ENCODE results near the gene DNAJB2.

Gene DNAJB2

DNA sequence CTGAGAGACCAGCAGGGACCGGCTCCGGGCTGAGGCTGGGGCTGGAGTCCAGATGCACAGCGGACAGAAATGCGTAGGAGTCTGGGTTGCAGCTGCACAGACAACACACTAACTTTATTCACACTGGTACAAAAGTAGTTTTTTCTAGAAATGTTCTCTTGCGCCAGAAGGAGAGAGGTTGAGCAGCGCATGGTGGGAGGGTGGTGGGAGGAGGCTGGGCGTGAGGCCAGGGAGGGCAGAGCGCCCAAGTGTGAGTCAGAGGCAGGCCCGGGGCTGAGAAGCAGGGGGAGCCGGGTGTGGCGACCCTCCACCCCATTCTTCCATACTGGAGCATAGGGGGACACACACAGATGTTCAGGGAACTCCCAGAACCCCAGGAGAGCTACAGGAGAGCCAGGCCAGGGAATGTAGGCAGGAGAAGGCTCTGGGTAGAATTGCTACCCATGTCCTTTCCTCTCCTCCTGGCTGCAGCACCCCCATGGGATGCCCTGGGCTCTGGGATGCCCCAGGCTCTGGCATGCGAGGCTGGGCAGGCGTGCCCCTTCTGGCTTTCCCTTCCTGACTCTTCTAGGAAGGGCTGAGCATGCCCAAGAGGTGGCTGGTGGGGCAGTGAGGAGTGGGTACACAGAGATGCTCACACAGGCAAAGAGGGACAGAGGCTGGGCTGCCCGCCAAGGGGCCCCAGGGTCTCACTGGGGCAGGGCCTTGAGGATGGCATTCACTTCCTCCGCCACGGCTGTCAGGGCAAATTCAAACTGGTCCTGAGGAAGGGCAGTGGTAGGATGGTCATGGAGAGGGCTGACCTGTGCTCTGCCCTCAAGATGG is 10.6 kb downstream of the DNAJB2 start:
- DNase-seq (ENCODE audit: low read depth), result peak; percentile 82
- H3K4me3 ChIP-seq (ENCODE audit: low read length), result no peak overlapping the region
- TF ChIP-seq, protein P1, sequence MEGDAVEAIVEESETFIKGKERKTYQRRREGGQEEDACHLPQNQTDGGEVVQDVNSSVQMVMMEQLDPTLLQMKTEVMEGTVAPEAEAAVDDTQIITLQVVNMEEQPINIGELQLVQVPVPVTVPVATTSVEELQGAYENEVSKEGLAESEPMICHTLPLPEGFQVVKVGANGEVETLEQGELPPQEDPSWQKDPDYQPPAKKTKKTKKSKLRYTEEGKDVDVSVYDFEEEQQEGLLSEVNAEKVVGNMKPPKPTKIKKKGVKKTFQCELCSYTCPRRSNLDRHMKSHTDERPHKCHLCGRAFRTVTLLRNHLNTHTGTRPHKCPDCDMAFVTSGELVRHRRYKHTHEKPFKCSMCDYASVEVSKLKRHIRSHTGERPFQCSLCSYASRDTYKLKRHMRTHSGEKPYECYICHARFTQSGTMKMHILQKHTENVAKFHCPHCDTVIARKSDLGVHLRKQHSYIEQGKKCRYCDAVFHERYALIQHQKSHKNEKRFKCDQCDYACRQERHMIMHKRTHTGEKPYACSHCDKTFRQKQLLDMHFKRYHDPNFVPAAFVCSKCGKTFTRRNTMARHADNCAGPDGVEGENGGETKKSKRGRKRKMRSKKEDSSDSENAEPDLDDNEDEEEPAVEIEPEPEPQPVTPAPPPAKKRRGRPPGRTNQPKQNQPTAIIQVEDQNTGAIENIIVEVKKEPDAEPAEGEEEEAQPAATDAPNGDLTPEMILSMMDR (IDR thresholded peaks at IDR 0.05; ENCODE audit: insufficient read depth, low read depth, low read length, missing control alignments), result no peak

DNA sequence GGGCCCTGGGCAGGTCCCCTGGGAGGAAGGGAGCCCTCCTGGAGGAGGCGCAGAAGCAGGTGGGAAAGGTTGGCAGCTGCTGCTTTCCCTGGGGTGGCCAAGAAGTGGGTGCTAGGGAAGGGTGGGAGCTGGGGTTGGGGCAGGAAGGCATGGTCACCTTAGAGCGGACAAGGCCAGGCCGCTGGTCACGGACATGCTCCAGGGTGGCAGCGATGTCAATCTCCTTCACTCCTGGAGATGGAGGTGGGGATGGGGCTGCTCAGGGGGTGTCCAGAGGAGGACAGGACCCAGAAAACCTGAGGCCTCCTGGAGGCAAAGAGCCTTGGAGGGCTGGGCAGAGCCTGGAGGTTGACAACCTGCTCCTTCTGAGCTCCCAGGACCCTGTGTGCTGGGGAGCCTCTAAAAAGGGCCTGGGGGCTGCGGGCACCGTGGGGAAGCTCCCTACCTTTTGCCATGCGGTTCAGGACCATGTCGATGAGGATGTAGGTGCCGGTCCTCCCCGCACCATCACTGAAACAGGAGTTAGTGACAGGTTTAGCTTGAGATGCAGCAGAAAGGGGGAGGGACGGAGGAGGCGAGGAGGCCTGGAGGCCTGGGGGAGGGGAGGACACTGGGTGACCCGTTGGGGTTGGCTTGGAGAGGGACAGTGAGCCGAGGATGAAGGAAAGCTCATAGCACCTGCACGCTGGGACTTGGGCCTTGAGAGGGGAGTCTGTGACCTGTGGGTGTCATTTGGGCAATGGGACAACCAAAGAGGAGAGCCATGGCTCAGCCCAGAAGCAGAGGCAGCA is 11.4 kb downstream of the DNAJB2 start:
- TF ChIP-seq, protein P1 (IDR thresholded peaks at IDR 0.05; ENCODE audit: insufficient read depth, low read depth, low read length, missing control alignments), result no peak
- no peak overlapping the region for H3K4me3 ChIP-seq (ENCODE audit: low read length)
- DNase-seq (ENCODE audit: low read depth), result no peak

DNA sequence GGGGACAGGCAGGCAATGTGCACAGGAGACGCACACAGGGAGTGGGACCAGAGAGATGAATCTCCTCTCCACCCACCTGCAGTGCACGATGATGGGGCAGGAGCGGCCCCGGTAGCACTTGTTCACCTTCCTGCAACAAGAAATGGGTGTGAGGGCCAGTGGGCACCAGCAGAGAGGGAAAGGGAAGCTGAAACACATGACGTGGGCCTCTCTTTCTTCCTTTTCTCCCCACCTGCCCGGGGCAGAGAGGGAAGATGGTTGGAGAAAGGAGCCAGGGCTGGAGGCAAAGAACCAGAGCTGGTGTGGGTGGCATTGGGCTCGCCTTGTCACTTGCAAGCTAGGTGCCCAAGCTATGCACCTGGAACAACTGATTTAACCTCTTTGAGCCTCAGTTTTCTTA is 12.2 kb downstream of the DNAJB2 start:
- no peak for DNase-seq (ENCODE audit: low read depth)
- H3K4me3 ChIP-seq (ENCODE audit: low read length), result no peak overlapping the region
- TF ChIP-seq, protein P1 (IDR thresholded peaks at IDR 0.05; ENCODE audit: insufficient read depth, low read depth, low read length, missing control alignments), result no peak

DNA sequence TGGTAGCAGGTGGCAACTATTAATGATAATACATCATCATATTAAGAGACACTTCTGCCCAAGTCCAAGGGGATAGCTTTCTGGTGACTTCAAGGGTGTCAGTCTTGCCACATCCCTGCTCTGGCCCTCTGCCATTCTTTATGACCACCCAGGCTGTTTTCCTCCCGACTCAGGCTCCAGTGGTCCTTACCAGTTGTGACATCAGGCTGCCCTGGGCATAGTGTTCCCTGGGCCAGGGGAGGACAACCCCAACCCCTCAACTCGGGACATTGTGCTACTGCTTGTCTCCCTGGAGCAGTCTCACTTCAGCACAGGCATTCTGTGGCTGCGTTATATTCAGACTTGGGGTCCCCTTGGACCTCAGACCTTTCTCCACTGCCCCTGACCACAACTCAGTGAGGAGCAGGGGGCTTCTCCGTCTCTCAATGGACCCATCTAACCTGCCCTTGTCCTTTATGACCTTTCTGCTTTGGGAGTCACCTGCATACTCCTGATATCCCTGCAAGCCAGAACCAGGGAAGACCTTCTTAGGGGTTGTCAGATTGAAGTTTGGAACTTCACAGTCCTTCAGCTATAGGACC is 12.8 kb downstream of the DNAJB2 start:
- DNase-seq (ENCODE audit: low read depth), result no peak
- H3K4me3 ChIP-seq (ENCODE audit: low read length), result no peak overlapping the region
- TF ChIP-seq, protein P1 (IDR thresholded peaks at IDR 0.05; ENCODE audit: insufficient read depth, low read depth, low read length, missing control alignments), result no peak

DNA sequence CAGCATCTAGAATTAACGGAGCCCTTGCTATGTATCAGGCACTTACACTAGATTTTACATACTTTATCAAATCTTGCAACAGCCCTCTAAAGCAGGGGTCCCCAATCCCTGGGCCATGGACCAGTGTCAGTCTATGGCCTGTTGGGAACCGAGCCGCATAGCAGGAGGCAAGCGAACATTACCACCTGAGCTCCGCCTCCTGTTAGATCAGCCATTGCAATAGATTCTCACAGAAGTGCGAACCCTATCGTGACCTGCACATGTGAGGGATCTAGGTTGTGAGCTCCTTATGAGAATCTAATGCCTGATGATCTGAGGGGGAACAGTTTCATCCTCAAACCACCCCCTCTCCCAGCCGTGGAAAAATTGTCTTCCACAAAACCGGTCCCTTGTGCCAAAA is 13.4 kb downstream of the DNAJB2 start:
- TF ChIP-seq, protein P1 (IDR thresholded peaks at IDR 0.05; ENCODE audit: insufficient read depth, low read depth, low read length, missing control alignments), result no peak
- DNase-seq (ENCODE audit: low read depth), result no peak

DNA sequence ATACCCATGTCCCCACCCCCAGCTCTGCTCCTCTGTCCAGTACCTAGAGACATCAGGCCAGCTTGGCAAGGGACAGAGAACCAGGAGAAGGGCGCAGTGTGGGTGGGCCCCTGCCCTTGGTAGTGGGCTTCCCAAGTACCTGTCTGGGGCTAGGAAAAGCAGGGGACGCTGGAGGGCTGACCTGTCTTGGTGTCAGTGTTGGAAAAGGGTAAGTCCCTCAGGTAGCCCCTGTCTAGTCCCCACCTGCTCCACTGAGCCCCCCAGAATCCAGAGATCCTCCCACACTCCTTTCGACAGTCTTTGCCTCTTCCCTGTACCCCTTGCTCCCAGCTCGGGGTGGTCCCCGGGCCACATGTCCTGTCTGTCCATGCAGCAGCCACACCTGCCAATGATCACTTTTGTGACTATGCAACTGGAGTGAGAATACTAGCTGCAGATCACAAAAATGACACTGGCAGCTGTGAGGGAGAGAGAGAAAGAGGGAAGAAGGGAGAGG is 14.6 kb downstream of the DNAJB2 start:
- no peak overlapping the region for H3K4me3 ChIP-seq (ENCODE audit: low read length)
- no peak for DNase-seq (ENCODE audit: low read depth)
- TF ChIP-seq, protein P1 (IDR thresholded peaks at IDR 0.05; ENCODE audit: insufficient read depth, low read depth, low read length, missing control alignments), result no peak

More for the DNA sequence above, 13.4 kb downstream of the DNAJB2 start:
- H3K4me3 ChIP-seq (ENCODE audit: low read length), result no peak overlapping the region

Measured in epithelial cell of esophagus (primary cell).